Testis (tissue), 2 donors: ENCODE data around the gene DLG1.

Experiments
- CTCF ChIP-seq, 3 experiments: fragments of 450-650 bp in 2 of 3; fragments of 200-600 bp in 1 of 3; sonication (generic) in 1 of 3; IDR thresholded peaks; one replicate each; pipeline ENCODE4 v1.5.1; 2016 to 2019; ENCODE audit warnings: antibody characterized with exemption in 3 of 3, mild to moderate bottlenecking in 2 of 3, moderate library complexity in 1 of 3
- POLR2A ChIP-seq: fragments of 450-650 bp; IDR thresholded peaks from one replicate; pipeline ENCODE4 v1.6.1; 2017; ENCODE audit warnings: antibody characterized with exemption, mild to moderate bottlenecking, moderate library complexity

- TF ChIP-seq CTCF (IDR thresholded peaks at IDR 0.05) (no peak), POLR2A (no peak)
Measured at GRCh38 chr3:197201791-197202452, 96.5 kb downstream of the DLG1 start.
